Activated CD4-positive, alpha-beta T cell treated with anti-CD3 and anti-CD28 coated beads, Interleukin-2, amount 50 U/mL, for 48 hours (primary cell): ENCODE data around the gene PUSL1.

Source experiments
- DNase-seq, 2 experiments: peaks; one replicate each; pipeline ENCODE4 v3.0.0-alpha.2; 2020

Gene PUSL1

DNA sequence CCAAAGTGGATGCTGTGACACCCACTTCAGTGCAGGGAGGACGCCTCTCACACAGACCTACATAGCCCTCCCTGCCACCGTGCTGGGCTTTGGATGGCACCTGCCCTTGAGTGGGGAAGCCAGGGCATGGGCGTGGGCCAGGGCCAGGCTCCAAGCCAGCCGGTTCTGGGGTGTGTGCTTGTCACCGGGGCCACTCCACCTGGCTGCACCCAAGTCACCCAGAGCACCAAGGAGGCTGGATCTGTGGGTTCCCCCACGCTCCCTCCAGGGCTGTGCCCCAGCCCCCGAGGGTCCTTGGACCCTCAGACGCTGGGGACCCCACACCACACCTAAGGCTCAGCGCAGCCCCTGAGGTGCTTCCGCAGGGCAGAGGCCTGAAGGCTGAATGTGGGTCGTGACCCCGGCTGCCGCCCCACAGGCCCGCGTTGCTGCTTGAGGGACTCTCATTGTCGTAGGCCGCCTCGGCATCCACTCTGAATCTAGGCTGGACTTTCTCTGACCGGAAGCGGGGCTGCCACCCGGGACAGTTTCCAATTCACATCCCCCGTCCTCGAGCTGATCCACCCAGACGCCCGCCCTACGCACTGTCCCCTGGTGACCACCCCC, 48.5 kb downstream of the PUSL1 start:
- no peak for DNase-seq

GRCh38 chr1:1357871-1358432, 49.6 kb downstream of the PUSL1 start:
- no peak for DNase-seq

- no peak for DNase-seq
Measured at GRCh38 chr1:1358433-1359271, 50.3 kb downstream of the PUSL1 start, which contains the start of gene MXRA8. Gene MXRA8, minus strand, starts transcription at chr1:1358555. Its CDS starts 51 bp downstream, at chr1:1358504.

DNA sequence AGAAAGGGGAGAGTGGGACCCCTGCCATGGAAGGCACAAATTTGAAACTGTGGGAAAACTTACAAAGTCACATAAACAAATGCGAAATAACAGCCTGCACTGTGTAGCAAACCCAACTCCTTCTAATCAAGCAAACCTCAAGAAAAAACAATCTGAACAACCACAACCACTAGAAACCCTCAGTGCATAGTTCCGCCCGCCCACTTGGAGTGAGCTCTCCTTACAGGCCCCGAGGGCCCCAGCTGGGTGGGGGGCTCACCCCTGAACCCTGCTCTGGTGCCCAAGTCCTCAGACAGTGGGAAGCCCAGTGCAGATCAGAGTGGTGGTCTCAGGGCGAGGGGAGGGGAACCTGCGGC, 50.9 kb downstream of the PUSL1 start:
- no peak for DNase-seq

GRCh38 chr1:1359664-1360468, 51.5 kb downstream of the PUSL1 start:
- DNase-seq = no peak

GRCh38 chr1:1360506-1361169, 52.2 kb downstream of the PUSL1 start:
- DNase-seq = no peak
